GM12891 (cell line): ENCODE results near the gene LIG3.

Experiments used
- POLR2A ChIP-seq: IDR thresholded peaks from 2 replicates; pipeline ENCODE4 v1.6.1; 2011; ENCODE audit warnings: low read depth, low read length, control low read depth
- POLR2AphosphoS5 ChIP-seq: IDR thresholded peaks from 2 replicates; pipeline ENCODE4 v1.6.1; 2011; ENCODE audit warnings: low read depth, low read length, control low read depth

GRCh38 chr17:35010093-35010492 lies 29.8 kb downstream of the LIG3 start:
- TF ChIP-seq POLR2AphosphoS5: no peak
- TF ChIP-seq POLR2A: no peak
